HG03025 (cell line): ENCODE data around the gene HMGCR.

ENCODE experiments used
- ATAC-seq: cut with Tn5 transposase; IDR thresholded peaks from one replicate; pipeline ENCODE4 v1.9.1; 2021; ENCODE audit warnings: mild to moderate bottlenecking, moderate library complexity; ENCODE audit not compliant: unreplicated experiment, low FRiP score

HMGCR gene

GRCh38 chr5:75374394-75374814 is 37.4 kb downstream of the HMGCR start:
- ATAC-seq, result no peak

- no peak for ATAC-seq
These were observed 38.4 kb downstream of the HMGCR start for GRCh38 chr5:75375414-75375813.

GRCh38 chr5:75380099-75380498 is 43.1 kb downstream of the HMGCR start:
- ATAC-seq, result no peak

GRCh38 chr5:75381456-75381855 is 44.4 kb downstream of the HMGCR start:
- no peak for ATAC-seq

GRCh38 chr5:75384218-75384617 is 47.2 kb downstream of the HMGCR start:
- no peak for ATAC-seq

- ATAC-seq, result no peak
These were observed 50.8 kb downstream of the HMGCR start for GRCh38 chr5:75387806-75388205.

GRCh38 chr5:75389430-75389829 is 52.4 kb downstream of the HMGCR start:
- no peak for ATAC-seq

GRCh38 chr5:75395277-75395676 is 58.3 kb downstream of the HMGCR start:
- no peak for ATAC-seq

GRCh38 chr5:75405296-75405695 is 68.3 kb downstream of the HMGCR start:
- no peak for ATAC-seq
